ENCODE data around the gene GMPS.
"Not testable (repeated sequence)": the region's sequence is repeated elsewhere in the genome, so short reads cannot be mapped to it uniquely, and the experiment has no call there.

GMPS gene

DNA sequence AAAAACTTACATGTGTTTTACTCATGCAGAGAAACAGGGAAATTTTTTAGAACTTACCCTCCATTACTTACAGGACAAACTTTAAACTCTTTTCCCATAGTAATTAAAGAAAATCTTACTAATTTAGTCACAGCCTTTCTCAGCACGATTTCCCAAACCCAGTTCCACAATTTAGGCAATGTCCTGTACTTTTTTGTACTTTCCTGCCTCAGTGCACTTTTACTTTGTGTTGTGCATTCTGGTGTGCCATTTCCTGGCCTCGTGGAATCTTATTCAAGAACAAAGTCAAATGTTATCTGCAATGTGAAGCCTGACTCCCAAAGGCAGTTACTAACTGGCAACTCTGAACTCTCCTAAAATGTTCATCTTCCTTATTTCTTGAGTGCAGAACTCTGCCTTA lies 18.1 kb upstream of the GMPS start:
- no peak for DNase-seq (ENCODE audit: low read depth in 2 of 2)

DNA sequence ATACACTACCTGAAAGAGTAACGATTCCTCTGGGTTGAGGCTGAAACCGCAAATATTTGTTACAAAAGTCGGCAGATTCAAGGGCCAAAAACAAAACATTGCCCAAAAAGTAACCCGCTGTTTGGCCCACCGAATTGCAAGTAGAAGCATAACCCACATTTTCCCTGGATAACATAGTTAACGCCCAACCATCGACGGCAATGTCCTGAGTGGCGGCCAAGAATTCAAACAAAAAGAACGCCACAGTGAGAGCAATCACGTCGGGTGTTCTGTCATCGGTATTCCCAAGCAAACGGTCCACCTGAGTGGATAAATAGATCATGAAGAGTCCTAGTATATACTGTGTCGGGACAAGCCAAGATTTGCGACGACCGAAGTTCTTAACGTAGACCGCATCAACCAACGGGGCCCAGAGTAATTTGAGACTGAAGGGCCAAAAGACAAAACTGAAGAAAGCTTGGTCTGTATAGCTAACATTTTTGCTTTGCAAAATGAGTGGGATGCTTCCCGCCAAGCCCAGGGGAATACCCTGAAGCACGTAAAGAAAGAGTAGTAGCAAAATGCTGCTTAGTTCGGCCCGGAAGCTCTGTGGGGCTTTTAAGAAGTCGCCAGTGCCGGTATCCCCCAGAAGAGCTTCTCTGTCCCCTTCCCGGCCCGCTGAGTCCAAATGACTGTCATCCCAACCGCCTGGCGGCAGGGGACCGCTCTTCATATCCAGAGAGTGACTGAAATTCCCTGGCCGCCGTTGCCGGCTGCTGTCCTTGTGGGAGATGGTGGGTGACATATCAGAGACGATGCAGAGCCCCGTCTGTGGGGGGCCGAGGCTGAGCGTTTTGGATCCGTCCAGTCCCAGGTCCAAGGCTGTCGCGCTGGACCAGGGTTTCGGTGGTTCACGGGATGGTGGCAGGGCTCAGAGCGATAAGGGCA lies 17.0 kb upstream of the GMPS start:
- peak overlapping the region; percentile 97 to 98 for H3K4me3 ChIP-seq (replicated peaks in 1 of 2; ENCODE audit: low read depth in 2 of 2, low read length in 2 of 2)
- peak; percentile 31 to 40 for DNase-seq (ENCODE audit: low read depth in 2 of 2)
- TF ChIP-seq, protein P1, sequence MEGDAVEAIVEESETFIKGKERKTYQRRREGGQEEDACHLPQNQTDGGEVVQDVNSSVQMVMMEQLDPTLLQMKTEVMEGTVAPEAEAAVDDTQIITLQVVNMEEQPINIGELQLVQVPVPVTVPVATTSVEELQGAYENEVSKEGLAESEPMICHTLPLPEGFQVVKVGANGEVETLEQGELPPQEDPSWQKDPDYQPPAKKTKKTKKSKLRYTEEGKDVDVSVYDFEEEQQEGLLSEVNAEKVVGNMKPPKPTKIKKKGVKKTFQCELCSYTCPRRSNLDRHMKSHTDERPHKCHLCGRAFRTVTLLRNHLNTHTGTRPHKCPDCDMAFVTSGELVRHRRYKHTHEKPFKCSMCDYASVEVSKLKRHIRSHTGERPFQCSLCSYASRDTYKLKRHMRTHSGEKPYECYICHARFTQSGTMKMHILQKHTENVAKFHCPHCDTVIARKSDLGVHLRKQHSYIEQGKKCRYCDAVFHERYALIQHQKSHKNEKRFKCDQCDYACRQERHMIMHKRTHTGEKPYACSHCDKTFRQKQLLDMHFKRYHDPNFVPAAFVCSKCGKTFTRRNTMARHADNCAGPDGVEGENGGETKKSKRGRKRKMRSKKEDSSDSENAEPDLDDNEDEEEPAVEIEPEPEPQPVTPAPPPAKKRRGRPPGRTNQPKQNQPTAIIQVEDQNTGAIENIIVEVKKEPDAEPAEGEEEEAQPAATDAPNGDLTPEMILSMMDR (IDR thresholded peaks at IDR 0.05; ENCODE audit: low read depth, low read length) = peak; percentile 4

More for the DNA sequence above, 18.1 kb upstream of the GMPS start:
- TF ChIP-seq, protein P1 (IDR thresholded peaks at IDR 0.05; ENCODE audit: low read depth, low read length) = no peak
- H3K4me3 ChIP-seq (replicated peaks in 1 of 2; ENCODE audit: low read depth in 2 of 2, low read length in 2 of 2) = peak overlapping the region; percentile 97 to 98

DNA sequence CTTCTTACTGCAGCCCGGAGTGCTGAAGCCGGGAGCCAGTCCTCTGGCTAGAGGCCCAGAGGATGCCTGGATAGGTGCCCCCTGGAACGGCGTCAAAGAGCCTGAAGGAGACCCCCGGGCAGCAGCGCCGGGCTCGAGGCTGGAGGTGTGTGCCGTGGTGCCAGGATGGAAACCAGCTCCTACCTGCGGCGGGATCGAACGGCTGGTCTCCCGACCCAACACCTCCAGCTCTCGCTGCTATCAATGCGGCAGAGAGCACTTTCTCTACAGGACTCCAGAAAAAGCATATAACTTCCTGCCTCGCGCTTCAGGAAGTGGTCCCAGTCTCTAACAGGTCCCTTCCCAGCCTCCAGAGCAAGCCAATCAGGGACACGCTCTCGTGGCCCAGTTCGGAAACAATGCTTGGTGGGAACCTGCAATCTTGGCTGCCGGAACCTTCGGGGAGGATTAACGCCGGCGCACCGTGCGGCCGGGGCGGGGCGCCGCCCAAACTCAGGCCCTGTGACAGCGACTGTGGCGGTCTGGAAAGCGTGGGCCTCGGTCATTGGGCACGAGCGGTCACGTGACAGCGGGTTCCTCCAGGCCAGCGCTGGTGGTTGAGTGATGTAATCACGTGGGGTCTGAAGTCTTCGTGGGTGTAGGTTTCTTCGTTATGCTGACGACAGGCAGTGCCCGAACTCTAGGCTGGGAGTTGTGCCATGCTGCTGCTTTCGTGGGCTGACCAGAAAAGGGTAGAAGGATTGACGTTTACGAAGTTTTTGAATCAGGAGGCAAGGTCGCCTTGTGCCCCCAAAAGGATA lies 16.1 kb upstream of the GMPS start, which contains the start of gene SLC33A1:
Gene SLC33A1, minus strand, starts transcription at position 287 of the 800 bp plus-strand sequence. CDS start 430 bp downstream, outside the sequence.
- TF ChIP-seq, protein P1 (IDR thresholded peaks at IDR 0.05; ENCODE audit: low read depth, low read length) = no peak
- peak within 1 kb of the TSS; percentile 97 to 98 for H3K4me3 ChIP-seq (replicated peaks in 1 of 2; ENCODE audit: low read depth in 2 of 2, low read length in 2 of 2)
- DNase-seq (ENCODE audit: low read depth in 2 of 2) = peak; percentile 100

DNA sequence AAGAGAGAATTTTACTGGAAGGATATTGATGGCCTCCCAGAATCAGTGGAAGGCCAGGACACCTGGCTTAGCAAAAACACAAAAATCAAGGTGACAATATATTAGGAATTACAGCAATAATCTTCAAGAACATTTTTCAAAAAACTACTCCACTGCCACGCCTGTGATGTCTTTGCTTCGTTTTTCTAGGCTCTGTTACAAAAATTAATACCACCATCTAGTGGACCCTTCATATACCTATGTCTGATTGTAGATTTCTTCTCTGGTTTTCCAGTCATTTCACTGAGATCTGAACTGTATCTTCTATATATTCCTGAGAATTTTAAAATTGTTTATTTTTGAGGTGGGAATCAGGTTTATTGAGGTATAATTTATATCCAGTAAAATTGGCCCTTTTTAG lies 10.6 kb upstream of the GMPS start:
- H3K4me3 ChIP-seq (replicated peaks in 1 of 2; ENCODE audit: low read depth in 2 of 2, low read length in 2 of 2) = no peak overlapping the region
- peak; percentile 37 to 48 for DNase-seq (ENCODE audit: low read depth in 2 of 2)
- TF ChIP-seq, protein P1 (IDR thresholded peaks at IDR 0.05; ENCODE audit: low read depth, low read length) = peak; percentile 19

DNA sequence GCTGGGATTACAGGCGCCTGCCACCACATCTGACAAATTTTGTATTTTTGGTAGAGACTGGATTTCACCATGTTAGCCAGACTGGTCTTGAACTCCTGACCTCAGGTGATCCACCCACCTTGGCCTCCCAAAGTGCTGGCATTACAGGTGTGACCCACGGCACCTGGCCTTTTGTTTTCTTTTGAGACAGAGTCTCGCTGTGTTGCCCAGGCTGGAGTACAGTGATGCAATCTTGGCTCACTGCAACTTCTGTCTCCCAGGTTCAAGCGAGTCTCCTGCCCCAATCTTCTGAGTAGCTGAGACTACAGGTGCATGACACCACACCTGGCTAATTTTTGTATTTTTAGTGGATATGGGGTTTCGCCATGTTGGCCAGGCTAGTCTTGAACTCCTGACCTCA lies 10.0 kb upstream of the GMPS start:
- DNase-seq (ENCODE audit: low read depth in 2 of 2); H3K4me3 ChIP-seq (replicated peaks in 1 of 2; ENCODE audit: low read depth in 2 of 2, low read length in 2 of 2): not testable (repeated sequence)

DNA sequence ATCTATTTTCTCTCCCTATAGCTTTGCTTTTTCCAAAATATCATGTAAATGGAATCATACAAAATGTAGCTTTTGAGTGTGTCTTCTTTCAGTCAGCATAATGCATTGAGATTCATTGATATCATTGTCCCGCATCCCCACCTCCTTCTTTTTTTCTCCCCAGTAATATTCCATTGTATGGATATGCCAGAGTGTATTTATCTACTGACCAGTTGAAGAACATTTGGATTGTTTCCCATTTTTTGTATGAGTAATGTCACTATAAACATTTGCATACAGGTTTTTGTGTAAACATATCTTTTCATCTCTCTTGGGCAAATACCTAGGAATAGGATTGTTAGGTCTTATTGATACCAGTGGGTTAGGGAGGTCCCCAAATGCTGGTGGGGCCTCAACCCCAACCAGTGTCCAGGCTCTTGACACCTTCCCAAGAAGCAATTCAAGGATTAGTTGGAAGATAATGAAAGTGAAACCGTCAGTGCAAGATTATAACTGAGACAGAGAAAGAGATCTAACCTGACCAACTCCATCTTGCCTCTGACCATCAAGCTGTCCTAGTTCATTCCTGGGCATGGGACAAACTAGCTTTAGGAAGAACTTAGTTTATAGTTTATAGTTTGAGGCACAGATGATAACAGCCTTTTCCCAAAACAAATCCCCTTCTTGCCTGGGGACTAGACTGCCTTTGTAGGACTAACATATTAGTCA lies 8.8 kb upstream of the GMPS start:
- TF ChIP-seq, protein P1 (IDR thresholded peaks at IDR 0.05; ENCODE audit: low read depth, low read length) = no peak
- DNase-seq (ENCODE audit: low read depth in 2 of 2) = no peak
- no peak overlapping the region for H3K4me3 ChIP-seq (replicated peaks in 1 of 2; ENCODE audit: low read depth in 2 of 2, low read length in 2 of 2)

DNA sequence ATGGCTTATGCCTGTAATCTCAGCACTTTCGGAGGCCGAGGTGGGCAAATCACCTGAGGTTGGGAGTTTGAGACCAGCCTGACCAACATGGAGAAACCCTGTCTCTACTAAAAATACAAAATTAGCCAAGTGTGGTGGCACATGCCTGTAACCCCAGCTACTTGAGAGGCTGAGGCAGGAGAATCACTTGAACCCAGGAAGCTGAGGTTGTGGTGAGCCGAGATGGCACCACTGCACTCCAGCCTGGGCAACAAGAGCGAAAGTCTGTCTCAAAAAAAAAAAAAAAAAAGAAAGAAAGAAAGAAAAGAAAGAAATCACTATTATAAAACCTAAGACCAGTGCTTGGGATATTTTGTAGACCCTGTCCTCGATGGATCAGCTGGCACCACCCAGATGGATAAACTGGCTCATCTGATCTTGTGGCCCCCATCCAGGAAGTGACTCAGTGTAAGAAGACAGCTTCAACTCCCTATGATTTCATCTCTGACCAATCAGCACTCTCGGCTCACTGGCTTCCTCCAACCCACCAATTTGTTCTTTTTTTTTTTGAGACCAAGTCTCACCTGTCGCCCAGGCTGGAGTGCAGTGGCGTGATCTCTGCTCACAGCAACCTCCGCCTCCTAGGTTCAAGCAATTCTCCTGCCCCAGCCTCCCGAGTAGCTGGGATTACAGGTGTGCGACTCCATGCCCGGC lies 8.0 kb upstream of the GMPS start:
- peak; percentile 58 to 82 for DNase-seq (ENCODE audit: low read depth in 2 of 2)
- H3K4me3 ChIP-seq (replicated peaks in 1 of 2; ENCODE audit: low read depth in 2 of 2, low read length in 2 of 2) = not testable (repeated sequence)
